DOHH2 (cell line): Measurements from ENCODE around the gene GPBAR1.
"Not testable (repeated sequence)": the region's sequence is repeated elsewhere in the genome, so short reads cannot be mapped to it uniquely, and the experiment has no call there.

Experiments used
- H3F3A ChIP-seq: fragments of 200-600 bp; sonication (generic), shearing (Covaris generic); 2 replicates; pipeline ENCODE4 v1.6.0; 2016; ENCODE audit warnings: antibody characterized with exemption, mild to moderate bottlenecking; ENCODE audit not compliant: control insufficient read depth, insufficient read depth
- H3K27ac ChIP-seq: fragments of 200-600 bp; sonication (generic); 2 replicates; pipeline ENCODE4 v1.5.1; 2014; ENCODE audit warnings: low read depth, mild to moderate bottlenecking, low read length, moderate library complexity
- H3K27me3 ChIP-seq: fragments of 200-600 bp; sonication (generic); 2 replicates; pipeline ENCODE4 v1.6.1; 2014; ENCODE audit warnings: mild to moderate bottlenecking, low read length, mixed read lengths; ENCODE audit not compliant: control insufficient read depth
- H3K36me3 ChIP-seq: fragments of 200-600 bp; sonication (generic); 2 replicates; pipeline ENCODE4 v1.6.1; 2014; ENCODE audit warnings: mild to moderate bottlenecking, low read length, moderate library complexity, mixed read lengths; ENCODE audit not compliant: control insufficient read depth
- H3K4me1 ChIP-seq: fragments of 200-600 bp; sonication (generic); 2 replicates; pipeline ENCODE4 v1.6.1; 2014; ENCODE audit warnings: mild to moderate bottlenecking, low read length, mixed read lengths; ENCODE audit not compliant: control insufficient read depth
- H3K4me2 ChIP-seq: fragments of 200-600 bp; sonication (generic); 2 replicates; pipeline ENCODE4 v1.6.0; 2014; ENCODE audit warnings: mild to moderate bottlenecking, low read length, moderate library complexity
- H3K4me3 ChIP-seq: fragments of 200-600 bp; sonication (generic); 2 replicates; pipeline ENCODE4 v1.5.1; 2014; ENCODE audit warnings: mild to moderate bottlenecking, low read length, mixed read lengths
- H3K79me2 ChIP-seq: fragments of 200-600 bp; sonication (generic); 2 replicates; pipeline ENCODE4 v1.6.1; 2014; ENCODE audit warnings: mild to moderate bottlenecking, low read length, mixed read lengths; ENCODE audit not compliant: control insufficient read depth
- H3K9me2 ChIP-seq: fragments of 200-600 bp; sonication (generic); replicated peaks from 2 replicates; pipeline ENCODE4 v1.6.1; 2014; ENCODE audit warnings: mild to moderate bottlenecking, low read length, mixed read lengths; ENCODE audit not compliant: control insufficient read depth
- H3K9me3 ChIP-seq: fragments of 200-600 bp; sonication (generic); 2 replicates; pipeline ENCODE4 v1.6.1; 2014; ENCODE audit warnings: antibody characterized with exemption, low read length, mixed read lengths; ENCODE audit not compliant: control insufficient read depth, insufficient read depth
- H4K20me1 ChIP-seq: fragments of 200-600 bp; sonication (generic); 2 replicates; pipeline ENCODE4 v1.6.0; 2014; ENCODE audit warnings: low read depth, mild to moderate bottlenecking, antibody characterized with exemption, low read length, moderate library complexity; ENCODE audit not compliant: control insufficient read depth, insufficient read depth
- EZH2phosphoT487 ChIP-seq: fragments of 200-600 bp; sonication (generic); IDR thresholded peaks from 2 replicates; pipeline ENCODE4 v1.6.1; 2017; ENCODE audit warnings: borderline replicate concordance, mild to moderate bottlenecking, antibody characterized with exemption, low read length, moderate library complexity, mixed read lengths
- TF ChIP-seq, protein P1 (sequence below): fragments of 200-600 bp; sonication (generic); IDR thresholded peaks from one replicate; pipeline ENCODE4 v1.5.1; 2014; ENCODE audit warnings: antibody characterized with exemption, mild to moderate bottlenecking, low read depth, low read length; ENCODE audit not compliant: poor library complexity, severe bottlenecking

The GPBAR1 gene

DNA sequence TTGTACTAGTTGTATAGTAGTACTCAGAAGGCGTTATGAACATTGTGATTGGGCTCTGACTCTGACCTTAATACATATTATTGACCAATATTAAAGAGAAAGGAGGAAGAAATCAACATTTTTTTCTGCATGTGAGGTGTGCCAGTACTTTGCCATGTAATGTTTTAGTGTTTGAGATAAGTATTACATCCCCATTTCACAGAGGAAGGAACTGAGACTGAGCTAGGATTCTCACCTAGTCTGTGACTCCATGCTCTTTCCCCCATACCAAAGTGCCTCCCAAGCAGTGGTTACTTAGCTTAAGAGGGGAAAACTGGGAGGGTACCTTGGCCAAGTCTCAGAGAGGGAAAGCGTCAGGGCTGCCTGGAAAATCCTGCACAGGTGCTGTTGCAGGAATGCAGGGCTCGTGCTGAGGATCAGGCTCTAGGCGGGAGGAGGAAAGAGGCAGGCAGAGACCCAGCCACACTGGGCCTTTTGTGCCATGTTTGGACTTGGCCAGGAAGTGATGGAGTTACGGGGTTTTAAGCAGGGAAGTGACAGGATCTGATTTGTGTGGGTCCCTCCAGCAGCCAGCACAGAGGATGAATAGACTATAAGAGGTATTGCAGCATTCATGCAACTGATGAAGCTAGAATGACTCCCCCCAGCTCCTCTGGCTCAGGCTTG is 11.2 kb downstream of the GPBAR1 start:
- Histone ChIP-seq H3K79me2 (peaks cover 36% of the 10 kb centered on the region), H3K4me1 (peaks cover 30% of the 10 kb centered on the region), H3K27me3 (no peaks in the 10 kb centered on the region), H3K9me2 (no peaks in the 10 kb centered on the region), H3K9me3 (no peaks in the 10 kb centered on the region), H3K27ac (no peak overlapping the region), H3K4me3 (peak overlapping the region; percentile 85), H4K20me1 (no peaks in the 10 kb centered on the region), H3K36me3 (peaks cover 56% of the 10 kb centered on the region), H3F3A (peaks cover 4% of the 10 kb centered on the region; the same call in 1 of the 2 replicates), H3K4me2 (peak overlapping the region; percentile 97)
- TF ChIP-seq, protein P1, sequence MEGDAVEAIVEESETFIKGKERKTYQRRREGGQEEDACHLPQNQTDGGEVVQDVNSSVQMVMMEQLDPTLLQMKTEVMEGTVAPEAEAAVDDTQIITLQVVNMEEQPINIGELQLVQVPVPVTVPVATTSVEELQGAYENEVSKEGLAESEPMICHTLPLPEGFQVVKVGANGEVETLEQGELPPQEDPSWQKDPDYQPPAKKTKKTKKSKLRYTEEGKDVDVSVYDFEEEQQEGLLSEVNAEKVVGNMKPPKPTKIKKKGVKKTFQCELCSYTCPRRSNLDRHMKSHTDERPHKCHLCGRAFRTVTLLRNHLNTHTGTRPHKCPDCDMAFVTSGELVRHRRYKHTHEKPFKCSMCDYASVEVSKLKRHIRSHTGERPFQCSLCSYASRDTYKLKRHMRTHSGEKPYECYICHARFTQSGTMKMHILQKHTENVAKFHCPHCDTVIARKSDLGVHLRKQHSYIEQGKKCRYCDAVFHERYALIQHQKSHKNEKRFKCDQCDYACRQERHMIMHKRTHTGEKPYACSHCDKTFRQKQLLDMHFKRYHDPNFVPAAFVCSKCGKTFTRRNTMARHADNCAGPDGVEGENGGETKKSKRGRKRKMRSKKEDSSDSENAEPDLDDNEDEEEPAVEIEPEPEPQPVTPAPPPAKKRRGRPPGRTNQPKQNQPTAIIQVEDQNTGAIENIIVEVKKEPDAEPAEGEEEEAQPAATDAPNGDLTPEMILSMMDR = no peak
- no peak for TF ChIP-seq EZH2phosphoT487

DNA sequence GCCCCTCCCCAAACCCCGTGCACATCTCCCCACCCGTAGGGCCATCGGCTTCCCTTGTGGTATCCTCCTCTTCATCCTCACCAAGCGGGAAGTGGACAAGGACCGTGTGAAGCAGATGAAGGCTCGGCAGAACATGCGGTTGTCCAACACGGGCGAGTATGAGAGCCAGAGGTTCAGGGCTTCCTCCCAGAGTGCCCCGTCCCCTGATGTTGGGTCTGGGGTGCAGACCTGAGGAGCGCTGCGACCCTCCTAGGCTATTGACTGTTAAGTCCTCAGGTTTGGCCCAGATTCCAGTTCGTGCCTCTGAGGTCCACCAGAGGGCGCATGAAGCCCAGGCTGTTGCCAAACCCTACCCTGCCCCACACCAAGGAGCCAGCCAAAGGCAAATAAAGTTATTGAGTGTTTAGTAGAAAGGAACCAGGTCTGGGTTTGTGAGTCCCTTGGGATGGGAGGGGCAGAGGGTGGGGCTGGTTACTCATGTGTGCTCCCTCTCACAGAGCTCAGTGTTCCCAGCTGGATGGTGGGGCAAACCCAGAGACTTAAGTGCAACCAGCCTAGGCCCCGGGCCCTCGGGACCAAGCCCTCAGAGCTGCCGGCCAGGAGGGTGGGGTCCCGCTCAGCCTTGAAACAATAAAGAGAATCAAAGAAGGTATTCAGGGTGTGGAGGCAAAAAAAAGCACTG is 11.9 kb downstream of the GPBAR1 start:
- H3K4me3 ChIP-seq = peak overlapping the region; percentile 20; the same call in 1 of the 2 replicates
- no peaks in the 10 kb centered on the region for H3K9me3 ChIP-seq
- TF ChIP-seq EZH2phosphoT487 = no peak
- TF ChIP-seq, protein P1 = peak; percentile 94
- no peaks in the 10 kb centered on the region for H3K27me3 ChIP-seq
- peaks cover 30% of the 10 kb centered on the region for H3K4me1 ChIP-seq
- peaks cover 35% of the 10 kb centered on the region for H3K79me2 ChIP-seq
- H3F3A ChIP-seq = peaks cover 4% of the 10 kb centered on the region; the same call in 1 of the 2 replicates
- H4K20me1 ChIP-seq = no peaks in the 10 kb centered on the region
- peak overlapping the region; percentile 97 for H3K4me2 ChIP-seq
- H3K9me2 ChIP-seq = no peaks in the 10 kb centered on the region
- H3K36me3 ChIP-seq = peaks cover 56% of the 10 kb centered on the region
- H3K27ac ChIP-seq = no peak overlapping the region

DNA sequence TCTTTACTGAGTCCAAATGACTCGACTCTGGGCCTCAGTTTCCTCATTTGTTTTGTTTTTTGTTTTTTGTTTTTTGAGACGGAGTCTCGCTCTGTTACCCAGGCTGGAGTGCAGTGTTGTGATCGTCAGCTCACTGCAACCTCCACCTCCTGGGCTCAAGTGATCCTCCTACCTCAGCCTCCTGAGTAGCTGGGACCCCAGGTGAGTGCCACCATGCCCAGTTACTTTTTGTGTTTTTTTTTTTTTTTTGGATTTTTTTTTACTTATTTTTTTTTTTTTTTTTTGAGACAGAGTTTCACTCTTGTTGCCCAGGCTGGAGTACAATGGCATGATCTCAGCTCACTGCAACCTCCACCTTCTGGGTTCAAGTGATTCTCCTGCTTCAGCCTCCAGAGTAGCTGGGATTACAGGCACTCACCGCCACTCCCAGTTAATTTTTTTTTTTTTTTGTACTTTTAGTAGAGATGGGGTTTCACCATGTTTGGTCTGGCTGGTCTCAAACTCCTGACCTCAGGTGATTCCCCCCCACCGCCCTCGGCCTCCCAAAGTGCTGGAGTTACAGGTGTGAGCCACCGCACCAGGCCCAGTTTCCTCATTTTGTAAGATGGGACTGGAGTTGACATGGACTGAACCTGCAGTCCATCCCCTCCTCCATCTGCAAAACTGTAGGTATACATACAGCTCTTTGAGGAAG is 12.5 kb downstream of the GPBAR1 start:
- Histone ChIP-seq H3K4me2 (peak overlapping the region; percentile 97), H3K79me2 (peaks cover 34% of the 10 kb centered on the region), H3K36me3 (peaks cover 56% of the 10 kb centered on the region), H3K4me1 (peaks cover 30% of the 10 kb centered on the region), H3K4me3 (0 out of 2 replicates have a peak overlapping the region, but pooled peaks have one; percentile 20)
- H3F3A ChIP-seq, H3K9me3 ChIP-seq, H3K27ac ChIP-seq, H3K27me3 ChIP-seq, H3K9me2 ChIP-seq, H4K20me1 ChIP-seq: not testable (repeated sequence)

DNA sequence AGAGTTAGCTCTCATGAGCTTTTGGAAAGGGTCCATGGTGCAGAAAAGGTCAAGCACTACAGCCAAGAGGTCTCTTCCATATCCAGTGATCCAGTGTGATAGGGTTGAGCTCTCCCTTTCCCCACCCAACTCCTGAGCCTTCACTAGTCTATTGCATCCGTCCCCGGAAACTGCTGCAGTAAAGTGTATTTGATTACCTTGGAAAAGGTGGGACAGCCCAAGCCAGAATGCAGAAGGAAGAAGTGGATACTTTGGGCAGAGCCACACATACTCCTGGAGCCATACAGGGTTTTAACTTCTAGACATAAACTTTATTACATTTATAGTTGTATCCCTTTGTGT is 13.1 kb downstream of the GPBAR1 start:
- Histone ChIP-seq H3K27me3 (no peaks in the 10 kb centered on the region), H3K9me3 (no peaks in the 10 kb centered on the region), H3K36me3 (peaks cover 56% of the 10 kb centered on the region), H4K20me1 (no peaks in the 10 kb centered on the region), H3K4me2 (no peak overlapping the region), H3F3A (peaks cover 4% of the 10 kb centered on the region; the same call in 1 of the 2 replicates), H3K79me2 (peaks cover 33% of the 10 kb centered on the region), H3K9me2 (no peaks in the 10 kb centered on the region), H3K27ac (no peak overlapping the region), H3K4me1 (peaks cover 28% of the 10 kb centered on the region), H3K4me3 (no peak overlapping the region)
- no peak for TF ChIP-seq EZH2phosphoT487
- TF ChIP-seq, protein P1 = no peak
